M059J (cell line): ENCODE data around the gene SERPINA5. TPM values are rescaled to one million over a fixed set of nuclear protein-coding genes. Genes with fewer than 3 reads are reported as not detected.
A peak's percentile ranks its signal among the peaks of the same experiment; 100 is the strongest.

Experiments used
- DNase-seq: peaks from one replicate; pipeline ENCODE4 v3.0.0-alpha.2; 2012; ENCODE audit warnings: low read depth
- total RNA-seq: library from RNA; depleted of rRNA; stranded (reverse); fragments of >200 nt; shearing (Covaris generic); gene quantifications from 2 replicates; pipeline ENCODE4 v1.2.3, GENCODE V29; 2014

SERPINA5 gene
- total RNA-seq, 1 experiment from 2014 or later = 0.05 TPM

DNA sequence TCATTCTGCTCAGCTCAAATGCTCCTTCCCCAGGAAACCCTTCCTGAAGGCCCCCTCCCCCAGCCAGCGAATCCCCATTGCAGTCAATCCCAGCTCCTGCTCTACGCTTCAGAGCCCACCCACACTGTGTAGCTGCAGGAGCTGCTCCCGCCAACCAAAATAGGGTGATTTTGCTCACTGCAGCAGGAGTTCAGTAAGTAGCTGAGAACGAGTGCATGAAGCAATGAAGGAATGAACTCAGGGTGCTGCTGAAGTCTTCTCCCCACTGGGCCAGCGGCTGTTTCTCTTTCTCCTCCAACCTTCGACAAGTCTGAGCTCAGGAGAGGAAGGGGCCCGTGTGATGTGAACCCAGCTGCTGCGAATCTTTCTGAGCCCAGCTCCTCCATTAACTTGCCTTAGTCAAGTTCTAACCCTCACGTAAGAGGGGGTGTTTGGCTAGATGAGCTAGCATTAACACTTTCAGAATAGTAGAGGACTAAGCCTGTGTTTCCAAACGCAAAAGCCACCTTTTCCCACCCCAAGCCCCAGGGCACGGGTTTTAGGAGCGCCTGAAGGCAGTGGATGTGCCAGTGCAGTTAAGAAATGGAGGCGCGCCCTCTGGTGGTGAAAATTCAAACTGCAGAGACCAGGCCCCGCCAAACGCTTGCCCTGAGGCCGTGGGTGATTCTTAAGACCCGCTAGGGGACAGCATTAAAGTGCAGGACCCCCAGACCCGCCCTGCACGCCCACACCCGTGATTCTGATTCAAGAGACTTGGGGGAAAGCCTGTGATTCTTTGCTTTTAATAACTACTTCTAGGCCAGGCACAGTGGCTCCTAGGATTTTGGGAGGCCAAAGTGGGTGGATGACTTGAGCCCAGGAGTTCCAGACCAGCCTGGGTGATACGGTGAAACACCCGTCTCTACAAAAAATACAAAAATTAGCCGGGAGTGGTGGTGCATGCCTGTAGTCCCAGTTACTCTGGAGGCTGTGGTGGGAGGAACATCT, 31.9 kb upstream of the SERPINA5 start:
- peak; percentile 18 for DNase-seq

DNA sequence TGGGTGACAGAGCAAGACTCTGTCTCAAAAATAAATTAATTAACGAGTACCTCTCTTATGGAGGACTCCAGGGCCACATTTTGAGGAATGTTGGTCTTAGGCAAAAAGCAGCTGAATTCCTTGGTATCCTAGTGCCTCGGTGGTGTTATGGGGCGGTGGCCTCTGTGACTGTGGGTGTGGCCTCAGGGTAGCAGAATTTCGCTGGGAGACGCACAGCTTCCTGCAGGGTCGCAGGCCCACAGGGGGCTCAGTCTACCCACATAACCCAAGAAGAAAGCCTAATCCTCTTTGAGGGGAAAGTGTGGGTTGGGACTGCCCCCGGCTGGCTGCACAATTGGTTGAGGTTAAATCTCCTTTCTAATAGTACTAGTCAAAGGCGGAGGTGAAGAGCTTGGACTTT, 31.2 kb upstream of the SERPINA5 start:
- no peak for DNase-seq

DNA sequence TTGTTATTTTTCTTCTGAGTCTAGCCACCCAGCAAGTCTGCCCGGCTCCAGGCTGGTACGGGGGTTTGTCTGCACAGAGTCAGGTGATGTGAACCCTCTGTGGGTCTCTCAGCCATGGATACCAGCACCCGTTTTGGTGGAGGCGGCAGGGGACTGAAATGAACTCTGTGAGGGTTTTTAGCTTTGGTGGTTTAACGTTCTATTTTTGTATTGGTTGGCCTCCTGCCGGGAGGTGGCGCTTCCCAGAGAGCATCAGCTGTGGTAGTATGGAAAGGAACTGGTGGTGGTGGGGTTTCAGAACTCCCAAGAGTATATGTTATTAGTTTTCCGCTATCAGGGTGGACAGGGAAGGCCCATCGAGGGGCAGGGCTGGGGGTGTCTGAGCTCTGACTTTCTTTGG, 25.2 kb upstream of the SERPINA5 start:
- DNase-seq = no peak

DNA sequence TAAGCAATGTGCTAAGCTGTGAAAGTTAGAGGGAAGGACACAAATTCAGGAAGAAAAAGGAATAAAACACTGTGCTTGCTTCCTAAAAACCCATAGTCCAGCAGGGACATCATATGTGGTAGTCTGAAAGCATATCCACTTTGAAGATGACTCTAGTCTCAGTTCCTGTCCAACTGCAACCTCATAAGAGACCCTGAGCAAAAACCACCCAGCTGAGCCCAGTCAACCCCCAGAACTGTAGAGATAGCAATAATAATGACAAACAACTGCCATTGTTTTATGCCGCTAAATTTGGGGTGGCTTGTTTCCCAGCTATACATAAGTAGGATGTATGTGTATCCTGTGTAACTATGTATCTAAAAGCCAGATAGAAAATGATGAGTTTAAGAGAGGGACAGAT, 23.9 kb upstream of the SERPINA5 start:
- DNase-seq = no peak

DNA sequence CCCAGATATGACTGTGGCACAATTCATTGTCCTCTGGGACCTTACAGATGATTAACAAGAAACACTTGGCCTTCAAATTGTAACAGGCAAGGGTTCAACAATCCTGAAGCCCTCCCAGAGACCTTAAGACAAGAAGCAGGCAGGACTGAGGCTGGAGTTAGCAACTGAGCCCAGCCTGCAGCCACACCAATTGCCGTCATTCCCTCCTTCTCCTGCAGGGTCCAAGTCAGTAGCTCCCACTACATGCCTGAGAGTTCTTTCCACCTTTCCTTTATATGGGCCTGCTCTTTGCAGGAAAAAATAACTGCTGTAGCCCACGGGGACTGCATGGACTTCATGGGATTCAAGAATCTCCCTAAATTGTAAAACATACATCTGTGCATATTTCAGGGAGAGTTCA, 22.4 kb upstream of the SERPINA5 start:
- DNase-seq = no peak

DNA sequence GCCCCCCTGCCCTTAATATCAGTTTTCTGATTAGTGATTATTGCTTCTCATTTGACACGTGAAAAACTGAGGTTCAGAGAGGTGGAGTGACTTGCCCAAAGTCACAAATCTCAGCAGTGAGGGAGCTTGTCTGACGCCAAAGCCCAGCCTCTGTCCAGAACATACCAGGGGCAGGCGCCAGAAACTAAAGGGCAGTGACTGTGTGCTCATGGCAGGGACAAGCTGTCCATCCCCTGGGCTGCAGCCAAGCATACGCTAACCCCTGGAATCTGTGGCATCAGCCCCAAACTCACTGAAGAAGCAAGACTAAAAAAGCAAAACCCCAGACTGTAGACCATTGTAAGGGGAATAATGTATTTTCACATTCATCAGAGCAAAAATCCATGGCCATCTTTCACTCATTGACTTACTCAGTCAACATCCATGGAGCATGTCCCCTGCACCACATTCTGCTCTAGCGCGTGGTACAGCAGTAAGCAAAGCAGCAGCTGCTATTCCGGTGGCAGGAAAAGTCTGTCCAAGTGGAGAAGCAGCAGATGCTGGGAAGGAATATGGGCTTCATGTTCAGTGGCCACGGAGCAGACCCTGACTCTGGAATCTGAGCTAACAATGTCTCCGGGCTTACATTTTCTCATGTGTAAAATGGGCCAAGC, 21.5 kb upstream of the SERPINA5 start:
- DNase-seq = no peak

DNA sequence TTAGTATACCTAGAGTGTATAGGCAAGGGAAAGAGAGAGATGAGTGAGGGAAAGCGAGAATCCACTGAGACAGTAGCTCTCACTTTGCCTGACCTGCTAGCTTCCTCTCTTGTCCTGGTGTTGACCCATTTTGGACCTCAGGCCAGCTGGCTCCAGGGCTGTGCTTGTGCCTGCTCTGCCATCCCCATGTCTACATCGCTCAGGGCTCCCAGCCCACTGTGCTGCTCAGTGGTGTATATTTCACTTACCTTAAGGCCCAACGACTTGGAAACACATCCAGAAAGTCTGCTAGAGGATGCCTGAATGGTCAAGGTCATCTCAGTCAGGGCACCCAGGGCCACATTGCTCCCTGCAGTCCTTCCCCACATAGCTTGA, 20.9 kb upstream of the SERPINA5 start:
- no peak for DNase-seq

DNA sequence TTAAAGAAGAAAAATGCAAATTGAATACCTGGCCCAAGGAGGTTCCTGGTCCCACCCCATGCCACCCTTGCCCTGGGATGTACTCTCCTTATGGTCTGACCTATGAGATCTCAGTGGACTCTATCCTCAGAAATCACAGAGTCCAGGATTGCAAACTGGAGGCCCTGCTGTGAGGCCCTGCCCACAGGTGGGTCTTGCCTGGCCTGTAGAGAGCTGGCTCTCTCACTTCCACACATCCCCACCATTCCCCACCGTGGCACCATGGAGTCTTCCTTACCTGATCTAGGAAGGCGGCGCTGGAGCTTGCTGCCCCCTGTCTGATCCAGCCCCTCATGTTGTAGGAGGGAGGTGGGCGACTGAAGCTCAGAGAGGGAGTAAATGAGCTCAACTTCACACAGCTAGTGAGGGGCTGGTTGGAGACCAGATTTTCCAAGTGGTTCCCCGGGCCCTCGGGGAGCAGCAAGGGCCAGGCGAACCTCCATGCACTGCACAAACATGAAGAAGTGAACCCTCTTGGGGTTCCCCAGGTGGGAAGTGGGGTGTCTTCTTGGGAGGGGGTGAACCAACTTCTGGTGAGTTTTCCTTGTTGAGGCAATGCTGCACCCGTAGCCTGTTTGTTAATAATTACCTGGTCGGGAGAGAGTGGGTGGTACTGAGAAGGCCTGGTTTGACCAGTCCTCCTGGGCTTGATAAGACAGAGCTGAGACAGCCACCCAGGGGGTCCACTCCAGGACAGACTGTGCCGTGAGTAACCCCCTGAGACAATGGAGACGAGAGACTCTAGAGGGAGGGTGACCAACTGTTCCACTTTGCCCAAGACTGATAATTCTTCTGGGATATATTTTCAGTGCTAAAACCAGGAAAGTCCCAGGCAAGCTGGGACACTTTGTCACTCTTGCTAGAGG, 20.2 kb upstream of the SERPINA5 start, which contains the start of gene SERPINA4:
TSS of gene SERPINA4 (plus strand) at position 692 of the 905 bp plus-strand sequence. CDS start 2,041 bp downstream, outside the sequence.
- no peak for DNase-seq

DNA sequence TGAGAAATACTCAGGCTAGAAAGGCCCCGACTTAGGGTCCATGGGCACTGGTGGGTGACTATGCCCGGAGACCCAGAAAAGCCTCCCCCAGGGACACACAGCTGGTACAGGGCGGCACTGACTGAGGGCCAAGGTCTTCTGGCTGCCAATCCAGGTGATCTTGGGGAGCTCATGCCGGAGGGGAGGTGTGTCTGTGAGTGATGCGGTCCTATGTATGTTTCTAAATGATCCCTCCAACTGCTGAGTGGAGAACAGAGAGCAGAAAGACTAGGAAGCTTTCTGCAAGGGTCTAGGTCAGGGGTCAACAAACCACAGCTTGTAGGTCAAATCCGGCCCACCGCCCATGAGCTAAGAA, 19.6 kb upstream of the SERPINA5 start:
- no peak for DNase-seq

DNA sequence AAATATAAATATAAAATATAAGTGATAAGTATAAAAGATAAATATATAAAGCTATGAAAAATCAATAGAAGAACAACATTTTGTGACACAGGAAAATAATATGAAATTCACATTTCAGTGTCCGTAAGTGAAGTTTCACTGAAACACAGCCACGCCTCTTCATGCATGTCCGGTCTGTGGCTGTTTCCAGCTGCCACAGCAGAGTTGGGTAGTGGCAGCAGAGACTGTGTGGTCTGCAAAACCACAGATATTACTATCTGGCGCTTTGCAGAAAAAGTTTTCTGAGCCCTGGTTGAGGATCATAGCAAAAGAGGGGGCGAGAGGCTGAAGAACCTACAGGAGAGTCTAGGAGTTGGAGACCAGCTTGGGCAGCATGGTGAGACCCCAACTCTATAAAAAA, 19.2 kb upstream of the SERPINA5 start:
- no peak for DNase-seq

DNA sequence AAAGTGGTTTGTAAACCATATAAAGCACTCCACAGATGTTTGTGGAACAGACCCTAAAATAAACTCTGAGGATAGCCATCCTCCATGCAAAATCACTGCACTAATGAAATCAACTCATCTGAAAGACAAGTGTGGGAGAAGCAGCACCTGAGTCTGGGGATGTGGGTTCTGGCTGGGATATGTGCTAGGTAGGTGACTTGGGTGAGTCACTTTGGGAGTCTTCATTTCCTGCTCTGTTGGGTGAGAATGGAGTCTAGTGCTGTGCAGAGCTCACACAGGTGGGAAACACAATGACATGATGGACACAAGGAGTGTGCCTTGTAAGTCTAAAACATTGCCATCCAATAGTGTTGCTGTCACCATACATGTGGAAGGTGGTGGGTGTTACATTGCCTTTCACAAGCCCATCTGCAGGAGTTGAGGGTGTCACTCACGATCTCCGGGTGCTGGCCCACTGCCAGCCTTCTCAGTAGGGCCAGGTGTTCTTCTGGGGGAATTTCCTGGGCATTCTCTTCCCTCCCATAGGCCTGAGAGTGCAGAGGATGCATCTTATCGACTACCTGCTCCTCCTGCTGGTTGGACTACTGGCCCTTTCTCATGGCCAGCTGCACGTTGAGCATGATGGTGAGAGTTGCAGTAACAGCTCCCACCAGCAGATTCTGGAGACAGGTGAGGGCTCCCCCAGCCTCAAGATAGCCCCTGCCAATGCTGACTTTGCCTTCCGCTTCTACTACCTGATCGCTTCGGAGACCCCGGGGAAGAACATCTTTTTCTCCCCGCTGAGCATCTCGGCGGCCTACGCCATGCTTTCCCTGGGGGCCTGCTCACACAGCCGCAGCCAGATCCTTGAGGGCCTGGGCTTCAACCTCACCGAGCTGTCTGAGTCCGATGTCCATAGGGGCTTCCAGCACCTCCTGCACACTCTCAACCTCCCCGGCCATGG, 18.0 kb upstream of the SERPINA5 start:
- no peak for DNase-seq

DNA sequence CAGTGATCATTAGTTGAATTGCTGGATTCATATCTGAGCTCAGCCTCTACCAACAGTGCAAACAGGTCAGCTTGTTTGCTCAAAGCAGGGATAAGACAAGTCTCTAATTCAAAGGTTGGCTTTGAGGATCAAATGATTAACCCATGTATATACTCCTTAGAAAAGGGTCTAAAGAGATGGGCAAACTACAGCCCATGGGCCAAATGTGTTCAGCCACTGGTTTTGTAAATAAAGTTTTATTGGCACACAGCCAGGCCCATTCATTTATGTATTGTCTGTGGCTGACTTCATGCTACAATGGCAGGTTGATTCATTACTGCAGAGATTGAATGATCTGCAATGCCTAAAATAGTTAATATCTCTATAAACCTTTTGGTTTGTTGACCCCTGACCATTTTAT, 16.8 kb upstream of the SERPINA5 start:
- no peak for DNase-seq

DNA sequence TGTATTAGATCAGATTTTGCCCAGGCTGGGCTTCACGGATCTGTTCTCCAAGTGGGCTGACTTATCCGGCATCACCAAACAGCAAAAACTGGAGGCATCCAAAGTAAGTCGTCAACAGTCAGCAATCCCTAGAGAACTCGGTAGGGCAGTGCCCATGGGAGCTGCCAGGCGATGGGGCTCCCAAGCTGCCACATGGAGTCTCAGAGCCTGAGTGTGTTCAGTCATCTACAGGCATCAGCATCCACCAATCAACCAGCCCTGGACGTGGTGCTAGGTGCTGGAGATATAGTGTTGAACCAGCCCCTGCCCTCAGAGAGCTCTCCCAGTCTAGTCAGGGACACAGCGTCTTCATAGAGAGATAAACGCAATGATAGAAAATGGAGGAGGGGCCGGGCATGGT, 13.0 kb upstream of the SERPINA5 start:
- no peak for DNase-seq

DNA sequence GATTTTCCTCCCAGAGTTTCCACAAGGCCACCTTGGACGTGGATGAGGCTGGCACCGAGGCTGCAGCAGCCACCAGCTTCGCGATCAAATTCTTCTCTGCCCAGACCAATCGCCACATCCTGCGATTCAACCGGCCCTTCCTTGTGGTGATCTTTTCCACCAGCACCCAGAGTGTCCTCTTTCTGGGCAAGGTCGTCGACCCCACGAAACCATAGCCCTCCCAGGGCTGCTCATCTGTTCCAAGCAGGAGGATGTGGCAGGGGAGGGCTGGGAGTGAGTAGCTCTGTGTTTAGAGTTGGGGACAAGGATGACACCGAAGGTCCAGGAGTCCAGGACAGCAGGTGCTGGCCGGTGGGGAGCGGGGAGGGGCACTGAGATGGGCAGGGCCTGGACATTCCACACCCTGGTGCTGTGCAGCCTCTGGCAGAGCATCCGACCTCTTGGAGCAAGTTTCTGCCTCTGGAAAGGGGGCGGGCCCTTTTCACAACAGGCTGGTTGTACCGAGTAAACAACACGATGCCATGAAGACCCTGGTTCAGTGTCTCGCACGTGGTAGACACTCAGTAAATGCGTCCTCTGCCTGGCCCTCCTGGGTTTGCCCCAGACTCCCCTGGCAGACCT, 11.7 kb upstream of the SERPINA5 start:
- DNase-seq = no peak

DNA sequence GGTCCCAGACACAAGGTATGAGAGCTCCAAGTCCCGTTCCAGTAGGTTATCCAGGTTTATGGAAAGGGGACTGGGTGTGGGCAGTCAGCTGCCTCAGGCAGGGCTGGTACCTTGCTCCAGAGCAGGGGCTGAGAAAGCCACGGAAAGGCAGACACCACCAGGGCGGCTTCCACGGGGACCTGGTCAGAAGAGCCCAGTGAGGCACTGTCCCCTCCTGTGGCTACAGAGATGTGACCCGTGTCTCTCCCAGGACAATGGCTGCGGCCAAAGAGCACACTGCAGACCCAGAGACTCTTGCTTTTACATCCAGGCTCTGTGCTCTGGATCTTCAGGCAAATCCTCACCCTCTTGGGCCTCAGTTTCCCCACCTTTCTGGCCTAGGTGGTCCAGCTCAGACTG, 11.2 kb upstream of the SERPINA5 start:
- DNase-seq = no peak

DNA sequence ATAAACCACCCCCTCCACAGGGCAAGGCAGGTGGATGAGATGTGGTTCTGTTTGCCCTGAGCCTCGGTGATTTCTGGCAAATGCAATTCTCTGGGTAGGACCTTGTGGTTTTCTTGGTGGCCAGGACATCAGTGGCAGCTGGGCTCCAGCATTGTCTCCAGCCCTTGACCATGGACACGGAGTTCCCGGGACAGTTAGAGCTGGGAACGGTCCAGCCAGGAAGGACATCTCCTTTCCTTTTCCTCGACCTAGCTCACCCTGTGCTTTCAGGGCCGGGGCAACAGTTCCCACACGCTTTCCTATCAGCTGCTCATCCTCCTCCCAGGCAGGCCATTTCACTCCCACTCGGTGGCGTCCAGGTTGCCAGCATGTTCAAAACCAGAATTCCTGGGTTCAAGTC, 10.8 kb upstream of the SERPINA5 start:
- no peak for DNase-seq

DNA sequence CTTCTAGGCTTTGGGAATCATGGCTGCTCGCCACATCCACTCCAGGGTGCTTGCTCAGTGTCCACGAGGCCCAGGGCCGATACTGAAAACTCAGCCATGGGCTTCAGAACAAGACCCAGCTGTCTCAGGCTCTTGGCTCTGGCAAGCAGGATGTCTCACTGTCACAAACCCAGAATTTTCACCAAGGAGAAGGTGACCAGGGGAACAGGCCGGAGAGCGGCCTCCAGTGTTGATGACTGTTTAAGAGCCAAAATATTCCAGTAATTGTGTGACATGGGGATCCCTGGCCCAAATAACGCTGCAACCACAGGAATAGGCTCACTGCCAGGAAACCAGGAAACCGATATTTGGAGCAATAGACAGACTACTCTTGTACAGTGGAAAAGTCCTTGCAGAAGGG, 9.8 kb upstream of the SERPINA5 start:
- DNase-seq = peak; percentile 24

DNA sequence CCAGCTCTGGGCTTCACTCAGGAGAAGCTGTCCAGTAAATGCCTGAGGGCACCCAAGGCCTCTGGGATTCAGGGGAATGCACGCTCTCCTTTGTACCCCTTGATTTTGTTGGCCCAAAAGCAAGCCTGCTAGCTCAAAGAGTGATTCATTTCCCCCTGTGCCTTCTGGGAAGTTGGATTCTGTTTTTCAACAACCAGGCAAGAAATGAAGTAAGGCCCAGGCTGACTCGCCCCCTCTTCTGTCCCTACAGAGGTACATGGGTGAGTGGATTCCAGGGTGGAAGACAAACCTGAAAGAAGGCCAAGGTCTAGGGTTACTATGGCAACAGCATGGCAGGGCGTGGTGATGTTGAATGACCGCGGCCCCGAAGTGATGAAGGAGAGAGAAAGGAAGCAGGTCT, 9.3 kb upstream of the SERPINA5 start:
- DNase-seq = peak; percentile 66

DNA sequence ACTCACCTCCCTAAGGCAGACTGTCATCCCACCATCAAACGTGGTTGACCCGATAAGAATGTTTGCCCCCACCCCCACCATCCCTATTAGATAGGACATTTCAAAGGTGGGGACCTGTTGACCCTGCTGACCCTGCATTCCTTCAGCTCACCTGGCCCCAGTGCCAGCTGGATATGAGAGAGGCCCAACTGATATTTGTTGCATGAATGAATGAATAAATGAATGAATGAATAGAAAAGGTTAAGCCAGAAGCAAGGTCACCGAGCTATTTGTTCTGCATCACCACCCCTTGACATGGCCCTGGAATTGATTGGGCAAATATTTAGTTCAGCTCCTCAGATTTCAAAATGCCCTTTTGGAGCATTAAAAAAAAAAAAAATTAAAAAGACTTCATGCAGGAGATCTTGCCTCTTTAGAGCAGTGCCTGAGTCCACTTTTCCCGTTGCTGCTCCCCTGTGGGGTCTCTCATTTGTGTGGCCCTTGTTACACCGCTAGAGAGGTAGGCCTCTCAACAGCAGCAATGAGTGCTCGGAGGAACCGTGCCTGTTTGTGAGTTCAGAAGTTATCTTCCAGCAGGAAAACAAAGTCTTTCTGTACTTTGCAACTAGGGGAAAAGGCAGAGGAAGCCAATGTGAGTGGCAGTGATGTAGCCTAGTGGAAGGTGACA, 8.5 kb upstream of the SERPINA5 start:
- no peak for DNase-seq
